Measurements from ENCODE around the gene ASIC3.

ASIC3 gene

GRCh38 chr7:151014950-151015349 lies 33.4 kb upstream of the ASIC3 start:
- peaks cover 12% of the 10 kb centered on the region for H3K36me3 ChIP-seq (ENCODE audit: insufficient read depth, insufficient read length, low read length)
- no peak for DNase-seq (ENCODE audit: low read depth, low spot score)
- TF ChIP-seq YY1 (IDR thresholded peaks at IDR 0.05; ENCODE audit: insufficient read depth, insufficient read length) (no peak), SUZ12 (IDR thresholded peaks at IDR 0.05; ENCODE audit: extremely low read depth, insufficient read depth, insufficient read length) (no peak), ZNF274 (IDR thresholded peaks at IDR 0.05; ENCODE audit: low read depth, low read length) (no peak)
- no peaks in the 10 kb centered on the region for H3K9me3 ChIP-seq (ENCODE audit: insufficient read depth, low read length)
- H3K4me1 ChIP-seq (ENCODE audit: insufficient read depth, insufficient read length), result peaks cover 27% of the 10 kb centered on the region
- H3K4me3 ChIP-seq (ENCODE audit: insufficient read length, low read depth), result no peak overlapping the region
- peaks cover 3% of the 10 kb centered on the region for H3K27me3 ChIP-seq (ENCODE audit: insufficient read depth, insufficient read length)
- H3K9ac ChIP-seq (ENCODE audit: insufficient read length, low read depth), result no peak overlapping the region

GRCh38 chr7:151015967-151016366 lies 32.4 kb upstream of the ASIC3 start:
- H3K36me3 ChIP-seq (ENCODE audit: insufficient read depth, insufficient read length, low read length), result peaks cover 12% of the 10 kb centered on the region
- peaks cover 3% of the 10 kb centered on the region for H3K27me3 ChIP-seq (ENCODE audit: insufficient read depth, insufficient read length)
- H3K9ac ChIP-seq (ENCODE audit: insufficient read length, low read depth), result no peak overlapping the region
- no peaks in the 10 kb centered on the region for H3K9me3 ChIP-seq (ENCODE audit: insufficient read depth, low read length)
- H3K4me1 ChIP-seq (ENCODE audit: insufficient read depth, insufficient read length), result peaks cover 31% of the 10 kb centered on the region
- no peak for DNase-seq (ENCODE audit: low read depth, low spot score)
- no peak overlapping the region for H3K4me3 ChIP-seq (ENCODE audit: insufficient read length, low read depth)
- TF ChIP-seq ZNF274 (IDR thresholded peaks at IDR 0.05; ENCODE audit: low read depth, low read length), result no peak
- no peak for TF ChIP-seq SUZ12 (IDR thresholded peaks at IDR 0.05; ENCODE audit: extremely low read depth, insufficient read depth, insufficient read length)
- no peak for TF ChIP-seq YY1 (IDR thresholded peaks at IDR 0.05; ENCODE audit: insufficient read depth, insufficient read length)

DNA sequence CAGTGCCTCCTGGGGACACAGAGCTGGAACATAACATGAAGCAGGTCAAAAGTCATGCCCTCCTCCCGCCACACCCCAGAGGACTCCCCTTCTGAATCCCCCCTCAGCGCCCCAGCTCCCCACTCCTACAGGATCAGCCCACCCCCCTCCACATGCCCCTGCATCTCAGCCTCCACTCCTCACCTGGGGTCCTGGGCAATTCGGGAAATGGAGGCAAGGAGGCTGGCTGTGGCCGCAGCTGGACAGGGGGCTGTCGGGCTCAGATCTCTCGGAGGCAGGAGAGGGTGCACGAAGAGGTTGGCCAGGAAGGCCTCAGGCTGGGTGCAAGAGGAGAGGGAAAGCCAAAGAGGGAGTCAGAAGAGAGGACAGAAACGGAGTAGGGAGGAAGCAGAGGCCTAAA lies 31.8 kb upstream of the ASIC3 start:
- Histone ChIP-seq H3K4me3 (ENCODE audit: insufficient read length, low read depth) (no peak overlapping the region), H3K4me1 (ENCODE audit: insufficient read depth, insufficient read length) (peaks cover 33% of the 10 kb centered on the region), H3K36me3 (ENCODE audit: insufficient read depth, insufficient read length, low read length) (peaks cover 12% of the 10 kb centered on the region), H3K9me3 (ENCODE audit: insufficient read depth, low read length) (no peaks in the 10 kb centered on the region), H3K27me3 (ENCODE audit: insufficient read depth, insufficient read length) (peaks cover 3% of the 10 kb centered on the region), H3K9ac (ENCODE audit: insufficient read length, low read depth) (no peak overlapping the region)
- TF ChIP-seq ZNF274 (IDR thresholded peaks at IDR 0.05; ENCODE audit: low read depth, low read length) (no peak), YY1 (IDR thresholded peaks at IDR 0.05; ENCODE audit: insufficient read depth, insufficient read length) (no peak), SUZ12 (IDR thresholded peaks at IDR 0.05; ENCODE audit: extremely low read depth, insufficient read depth, insufficient read length) (no peak)
- no peak for DNase-seq (ENCODE audit: low read depth, low spot score)

GRCh38 chr7:151016942-151017341 lies 31.4 kb upstream of the ASIC3 start:
- no peak for DNase-seq (ENCODE audit: low read depth, low spot score)
- H3K27me3 ChIP-seq (ENCODE audit: insufficient read depth, insufficient read length), result peaks cover 3% of the 10 kb centered on the region
- H3K9me3 ChIP-seq (ENCODE audit: insufficient read depth, low read length), result no peaks in the 10 kb centered on the region
- TF ChIP-seq ZNF274 (IDR thresholded peaks at IDR 0.05; ENCODE audit: low read depth, low read length), result no peak
- no peak for TF ChIP-seq SUZ12 (IDR thresholded peaks at IDR 0.05; ENCODE audit: extremely low read depth, insufficient read depth, insufficient read length)
- TF ChIP-seq YY1 (IDR thresholded peaks at IDR 0.05; ENCODE audit: insufficient read depth, insufficient read length), result no peak
- H3K4me3 ChIP-seq (ENCODE audit: insufficient read length, low read depth), result no peak overlapping the region
- peaks cover 33% of the 10 kb centered on the region for H3K4me1 ChIP-seq (ENCODE audit: insufficient read depth, insufficient read length)
- H3K9ac ChIP-seq (ENCODE audit: insufficient read length, low read depth), result no peak overlapping the region
- H3K36me3 ChIP-seq (ENCODE audit: insufficient read depth, insufficient read length, low read length), result peaks cover 12% of the 10 kb centered on the region

DNA sequence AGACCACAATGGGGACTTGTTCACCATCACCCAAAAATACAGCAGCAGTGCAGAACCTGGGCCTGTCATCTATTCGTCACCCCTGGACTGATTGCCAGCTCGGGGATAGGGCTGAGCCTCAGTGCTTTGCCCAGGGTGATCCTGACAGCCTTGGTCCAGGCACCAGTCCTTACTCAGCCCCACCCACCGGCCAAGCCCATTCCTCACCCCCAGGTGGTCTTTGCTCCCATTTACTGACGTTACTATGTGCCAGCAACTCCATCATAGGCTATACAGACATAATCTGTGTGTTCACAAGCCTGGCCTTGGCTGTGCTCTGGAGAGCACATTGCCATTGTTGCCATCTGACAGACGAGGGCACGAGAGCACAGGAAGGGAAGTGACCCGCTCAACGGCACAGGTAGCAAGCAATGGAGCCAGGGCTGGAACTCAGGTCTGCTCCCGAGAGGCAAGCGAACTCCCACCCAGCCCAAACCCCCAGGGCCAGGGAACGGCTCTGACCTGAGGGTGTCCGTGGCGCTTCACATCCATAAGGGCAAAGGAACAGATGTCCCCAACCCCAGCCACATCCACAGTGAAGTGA lies 30.9 kb upstream of the ASIC3 start:
- no peak for DNase-seq (ENCODE audit: low read depth, low spot score)
- peaks cover 3% of the 10 kb centered on the region for H3K27me3 ChIP-seq (ENCODE audit: insufficient read depth, insufficient read length)
- peak overlapping the region; percentile 82 for H3K9ac ChIP-seq (ENCODE audit: insufficient read length, low read depth)
- H3K9me3 ChIP-seq (ENCODE audit: insufficient read depth, low read length), result no peaks in the 10 kb centered on the region
- H3K4me3 ChIP-seq (ENCODE audit: insufficient read length, low read depth), result peak overlapping the region; percentile 44
- H3K36me3 ChIP-seq (ENCODE audit: insufficient read depth, insufficient read length, low read length), result peaks cover 12% of the 10 kb centered on the region
- peaks cover 31% of the 10 kb centered on the region for H3K4me1 ChIP-seq (ENCODE audit: insufficient read depth, insufficient read length)
- TF ChIP-seq SUZ12 (IDR thresholded peaks at IDR 0.05; ENCODE audit: extremely low read depth, insufficient read depth, insufficient read length) (no peak), YY1 (IDR thresholded peaks at IDR 0.05; ENCODE audit: insufficient read depth, insufficient read length) (no peak)

GRCh38 chr7:151017953-151018420 lies 30.3 kb upstream of the ASIC3 start:
- peaks cover 12% of the 10 kb centered on the region for H3K36me3 ChIP-seq (ENCODE audit: insufficient read depth, insufficient read length, low read length)
- peak overlapping the region; percentile 82 for H3K9ac ChIP-seq (ENCODE audit: insufficient read length, low read depth)
- H3K27me3 ChIP-seq (ENCODE audit: insufficient read depth, insufficient read length), result peaks cover 3% of the 10 kb centered on the region
- TF ChIP-seq YY1 (IDR thresholded peaks at IDR 0.05; ENCODE audit: insufficient read depth, insufficient read length) (no peak), SUZ12 (IDR thresholded peaks at IDR 0.05; ENCODE audit: extremely low read depth, insufficient read depth, insufficient read length) (no peak), ZNF274 (IDR thresholded peaks at IDR 0.05; ENCODE audit: low read depth, low read length) (no peak)
- no peaks in the 10 kb centered on the region for H3K9me3 ChIP-seq (ENCODE audit: insufficient read depth, low read length)
- H3K4me1 ChIP-seq (ENCODE audit: insufficient read depth, insufficient read length), result peaks cover 28% of the 10 kb centered on the region
- peak; percentile 76 for DNase-seq (ENCODE audit: low read depth, low spot score)
- peak overlapping the region; percentile 44 for H3K4me3 ChIP-seq (ENCODE audit: insufficient read length, low read depth)

GRCh38 chr7:151018421-151019129 lies 29.8 kb upstream of the ASIC3 start:
- no peaks in the 10 kb centered on the region for H3K9me3 ChIP-seq (ENCODE audit: insufficient read depth, low read length)
- H3K4me1 ChIP-seq (ENCODE audit: insufficient read depth, insufficient read length), result peaks cover 31% of the 10 kb centered on the region
- peak overlapping the region; percentile 0 for H3K4me3 ChIP-seq (ENCODE audit: insufficient read length, low read depth)
- no peak for DNase-seq (ENCODE audit: low read depth, low spot score)
- H3K36me3 ChIP-seq (ENCODE audit: insufficient read depth, insufficient read length, low read length), result peaks cover 12% of the 10 kb centered on the region
- H3K9ac ChIP-seq (ENCODE audit: insufficient read length, low read depth), result peak overlapping the region; percentile 32
- TF ChIP-seq YY1 (IDR thresholded peaks at IDR 0.05; ENCODE audit: insufficient read depth, insufficient read length) (no peak), ZNF274 (IDR thresholded peaks at IDR 0.05; ENCODE audit: low read depth, low read length) (no peak), SUZ12 (IDR thresholded peaks at IDR 0.05; ENCODE audit: extremely low read depth, insufficient read depth, insufficient read length) (no peak)
- peaks cover 3% of the 10 kb centered on the region for H3K27me3 ChIP-seq (ENCODE audit: insufficient read depth, insufficient read length)

Data from NT2/D1 (cell line).